WTC11 (cell line): ENCODE results near the gene ZRANB2. TPM values are rescaled to one million over a fixed set of nuclear protein-coding genes. Genes with fewer than 3 reads are reported as not detected.

Experiments
- ATAC-seq: fragments of 200-7000 bp; cut with Tn5 transposase; 2 replicates; pipeline ENCODE4 v1.10.0; 2021; ENCODE audit warnings: mild to moderate bottlenecking, moderate library complexity
- CTCF ChIA-PET: fragments of 300-600 bp; sonication (Branson Sonifier 250); formaldehyde crosslinking; loops from one replicate; lab custom pipeline; 2021; ENCODE audit warnings: antibody characterized with exemption; lab: Charles Lee
- POLR2A ChIA-PET: fragments of 350-600 bp; sonication (Branson Sonifier 250); formaldehyde crosslinking; loops from one replicate; lab custom pipeline; 2021; ENCODE audit warnings: antibody characterized with exemption; lab: Charles Lee
- DNase-seq: peaks from one replicate; pipeline ENCODE4 v3.0.0; 2021; ENCODE audit warnings: low spot score
- H3K27ac Mint-ChIP-seq: 2 replicates; pipeline ENCODE4 v1.8.0; 2021; ENCODE audit warnings: mixed read lengths
- H3K27me3 Mint-ChIP-seq: 2 replicates; pipeline ENCODE4 v1.8.0; 2021; ENCODE audit warnings: low read depth, mild to moderate bottlenecking, moderate library complexity, mixed read lengths
- H3K36me3 Mint-ChIP-seq: 2 replicates; pipeline ENCODE4 v1.8.0; 2021; ENCODE audit warnings: mixed read lengths
- H3K4me1 Mint-ChIP-seq: 2 replicates; pipeline ENCODE4 v1.8.0; 2022; ENCODE audit warnings: mixed read lengths
- H3K4me3 Mint-ChIP-seq: 2 replicates; pipeline ENCODE4 v1.8.0; 2021; ENCODE audit warnings: mild to moderate bottlenecking, moderate library complexity, mixed read lengths
- H3K9me3 Mint-ChIP-seq: 2 replicates; pipeline ENCODE4 v1.8.0; 2021; ENCODE audit warnings: mixed read lengths
- AFF4 ChIP-seq: sonication (generic); formaldehyde crosslinking; IDR thresholded peaks from 2 replicates; pipeline ENCODE4 v1.8.1; 2023; ENCODE audit warnings: mild to moderate bottlenecking, missing genetic modification reagents, borderline replicate concordance
- AR ChIP-seq: fragments of 250-450 bp; sonication (Bioruptor Pico); IDR thresholded peaks from 2 replicates; pipeline ENCODE4 v1.9.0; 2021; ENCODE audit warnings: mild to moderate bottlenecking
- CREB1 ChIP-seq: sonication (generic); formaldehyde crosslinking; IDR thresholded peaks from 2 replicates; pipeline ENCODE4 v1.8.0; 2023; ENCODE audit warnings: mild to moderate bottlenecking, missing genetic modification reagents
- ETV6 ChIP-seq: sonication (generic); formaldehyde crosslinking; IDR thresholded peaks from 2 replicates; pipeline ENCODE4 v1.8.1; 2022; ENCODE audit warnings: mild to moderate bottlenecking, missing genetic modification reagents
- FOXP1 ChIP-seq: sonication (generic); formaldehyde crosslinking; IDR thresholded peaks from 2 replicates; pipeline ENCODE4 v1.8.0; 2022; ENCODE audit warnings: missing genetic modification reagents, mild to moderate bottlenecking, moderate library complexity, borderline replicate concordance
- GABPB1 ChIP-seq: sonication (generic); formaldehyde crosslinking; IDR thresholded peaks from 2 replicates; pipeline ENCODE4 v1.8.1; 2023; ENCODE audit warnings: mild to moderate bottlenecking, missing genetic modification reagents
- GRHL2 ChIP-seq: fragments of 250-450 bp; sonication (Bioruptor Pico); IDR thresholded peaks from 2 replicates; pipeline ENCODE4 v1.8.0; 2022; ENCODE audit warnings: mild to moderate bottlenecking, moderate library complexity; ENCODE audit not compliant: insufficient replicate concordance, severe bottlenecking
- GTF2I ChIP-seq: fragments of 250-450 bp; sonication (Bioruptor Pico); conservative IDR thresholded peaks from 2 replicates; pipeline ENCODE4 v1.4.0; 2021; ENCODE audit warnings: mild to moderate bottlenecking
- IRF2 ChIP-seq: sonication (generic); formaldehyde crosslinking; IDR thresholded peaks from 2 replicates; pipeline ENCODE4 v1.8.0; 2022; ENCODE audit warnings: low read depth, missing genetic modification reagents, borderline replicate concordance
- JAZF1 ChIP-seq: fragments of 250-450 bp; sonication (Bioruptor Pico); IDR thresholded peaks from 2 replicates; pipeline ENCODE4 v1.9.0; 2021; ENCODE audit warnings: moderate library complexity, mild to moderate bottlenecking, inconsistent platforms
- MLX ChIP-seq: sonication (generic); formaldehyde crosslinking; IDR thresholded peaks from 2 replicates; pipeline ENCODE4 v1.8.1; 2023; ENCODE audit warnings: mild to moderate bottlenecking, missing genetic modification reagents, moderate library complexity
- NFYB ChIP-seq: sonication (generic); formaldehyde crosslinking; conservative IDR thresholded peaks from 2 replicates; pipeline ENCODE4 v1.8.0; 2022; ENCODE audit warnings: low read depth, missing genetic modification reagents
- NR1H2 ChIP-seq: sonication (generic); formaldehyde crosslinking; IDR thresholded peaks from 2 replicates; pipeline ENCODE4 v1.9.0; 2021; ENCODE audit warnings: mild to moderate bottlenecking, moderate library complexity, missing genetic modification reagents
- NR3C1 ChIP-seq: sonication (generic); formaldehyde crosslinking; conservative IDR thresholded peaks from 2 replicates; pipeline ENCODE4 v1.8.1; 2023; ENCODE audit warnings: low read depth, mild to moderate bottlenecking, missing genetic modification reagents
- PRRX2 ChIP-seq: fragments of 250-450 bp; sonication (Bioruptor Pico); IDR thresholded peaks from 2 replicates; pipeline ENCODE4 v1.8.0; 2021; ENCODE audit warnings: mild to moderate bottlenecking
- SMAD3 ChIP-seq: sonication (generic); formaldehyde crosslinking; IDR thresholded peaks from 2 replicates; pipeline ENCODE4 v1.8.0; 2022; ENCODE audit warnings: missing genetic modification reagents, mild to moderate bottlenecking, borderline replicate concordance
- TCF7 ChIP-seq: sonication (generic); formaldehyde crosslinking; IDR thresholded peaks from 2 replicates; pipeline ENCODE4 v1.8.0; 2022; ENCODE audit warnings: mild to moderate bottlenecking, low read depth, missing genetic modification reagents, moderate library complexity
- TP53 ChIP-seq: sonication (generic); formaldehyde crosslinking; IDR thresholded peaks from 2 replicates; pipeline ENCODE4 v1.8.1; 2023; ENCODE audit warnings: mild to moderate bottlenecking, missing genetic modification reagents
- ZBTB43 ChIP-seq: sonication (generic); formaldehyde crosslinking; IDR thresholded peaks from 2 replicates; pipeline ENCODE4 v1.8.1; 2023; ENCODE audit warnings: mild to moderate bottlenecking, missing genetic modification reagents
- ZNF396 ChIP-seq: fragments of 250-450 bp; sonication (Bioruptor Pico); IDR thresholded peaks from 2 replicates; pipeline ENCODE4 v1.8.0; 2021; ENCODE audit warnings: mild to moderate bottlenecking, moderate library complexity, borderline replicate concordance
- ZNF423 ChIP-seq: fragments of 250-450 bp; sonication (Bioruptor Pico); IDR thresholded peaks from 2 replicates; pipeline ENCODE4 v2.1.2; 2022; ENCODE audit warnings: mild to moderate bottlenecking, moderate library complexity
- ZNF425 ChIP-seq: fragments of 250-450 bp; sonication (Bioruptor Pico); conservative IDR thresholded peaks from 2 replicates; pipeline ENCODE4 v1.9.0; 2021; ENCODE audit warnings: mild to moderate bottlenecking
- total RNA-seq: library from RNA; stranded (reverse); gene quantifications from 3 replicates; pipeline ENCODE4 v1.2.3, GENCODE V29; 2021

The ZRANB2 gene
- total RNA-seq, 1 experiment from 2014 or later: 85.8 TPM

- no peak for TF ChIP-seq AR (CRISPR knock-in tag)
- no peak for TF ChIP-seq GTF2I
- no peak for TF ChIP-seq ETV6 (CRISPR knock-in tag)
- no peak for TF ChIP-seq SMAD3 (CRISPR knock-in tag)
- TF ChIP-seq PRRX2 (CRISPR knock-in tag): no peak
- TF ChIP-seq GRHL2 (CRISPR knock-in tag): no peak
- TF ChIP-seq MLX: no peak
- no peak for TF ChIP-seq ZNF425 (CRISPR knock-in tag)
- TF ChIP-seq TCF7 (CRISPR knock-in tag): no peak
- no peak for TF ChIP-seq JAZF1 (CRISPR knock-in tag)
Observed at GRCh38 chr1:71038942-71039341, 41.9 kb downstream of the ZRANB2 start (continued).

GRCh38 chr1:71037829-71038620 lies 42.8 kb downstream of the ZRANB2 start:
- Mint-ChIP-seq H3K27me3 (no peaks in the 10 kb centered on the region; the same call in 1 of the 2 replicates), H3K4me3 (no peak overlapping the region)
- DNase-seq: no peak
- CTCF ChIA-PET: no interaction called here
- no peak for TF ChIP-seq ZNF423 (CRISPR knock-in tag)
- TF ChIP-seq, all 79 proteins: peak for 0
- H3K4me1 Mint-ChIP-seq: no peaks in the 10 kb centered on the region
- H3K27ac Mint-ChIP-seq: no peak overlapping the region
- POLR2A ChIA-PET: no interaction called here
- H3K36me3 Mint-ChIP-seq: no peaks in the 10 kb centered on the region
- H3K9me3 Mint-ChIP-seq: no peaks in the 10 kb centered on the region
- ATAC-seq: no peak

- DNase-seq (no peak), ATAC-seq (no peak)
- Mint-ChIP-seq H3K36me3 (no peaks in the 10 kb centered on the region), H3K4me3 (no peak overlapping the region), H3K27ac (no peak overlapping the region), H3K4me1 (no peaks in the 10 kb centered on the region), H3K27me3 (no peaks in the 10 kb centered on the region; the same call in 1 of the 2 replicates), H3K9me3 (no peaks in the 10 kb centered on the region)
- ChIA-PET CTCF (no interaction called here), POLR2A (no interaction called here)
- TF ChIP-seq NFYB (CRISPR knock-in tag): no peak
- no peak for TF ChIP-seq NR3C1 (CRISPR knock-in tag)
- no peak for TF ChIP-seq NR1H2
- no peak for TF ChIP-seq MLX
- no peak for TF ChIP-seq GABPB1 (CRISPR knock-in tag)
- no peak for TF ChIP-seq ZNF423 (CRISPR knock-in tag)
- no peak for TF ChIP-seq CREB1 (CRISPR knock-in tag)
- no peak for TF ChIP-seq IRF2 (CRISPR knock-in tag)
- TF ChIP-seq ZBTB43 (CRISPR knock-in tag): no peak
- TF ChIP-seq FOXP1 (CRISPR knock-in tag): no peak
- TF ChIP-seq TP53: no peak
- no peak for TF ChIP-seq AFF4 (CRISPR knock-in tag)
- no peak for TF ChIP-seq ZNF396 (CRISPR knock-in tag)
Observed at GRCh38 chr1:71037066-71037465, 43.8 kb downstream of the ZRANB2 start.
